Islet of Langerhans (tissue), 1 donor: Measurements from ENCODE around the gene LGR6.
"Not testable (repeated sequence)": the region's sequence is repeated elsewhere in the genome, so short reads cannot be mapped to it uniquely, and the experiment has no call there.

ENCODE experiments used
- FAIRE-seq: peaks from one replicate; lab custom pipeline; 2011; peaks lifted over from hg19 to GRCh38; lab: Jason Lieb, UNC

LGR6 gene

DNA sequence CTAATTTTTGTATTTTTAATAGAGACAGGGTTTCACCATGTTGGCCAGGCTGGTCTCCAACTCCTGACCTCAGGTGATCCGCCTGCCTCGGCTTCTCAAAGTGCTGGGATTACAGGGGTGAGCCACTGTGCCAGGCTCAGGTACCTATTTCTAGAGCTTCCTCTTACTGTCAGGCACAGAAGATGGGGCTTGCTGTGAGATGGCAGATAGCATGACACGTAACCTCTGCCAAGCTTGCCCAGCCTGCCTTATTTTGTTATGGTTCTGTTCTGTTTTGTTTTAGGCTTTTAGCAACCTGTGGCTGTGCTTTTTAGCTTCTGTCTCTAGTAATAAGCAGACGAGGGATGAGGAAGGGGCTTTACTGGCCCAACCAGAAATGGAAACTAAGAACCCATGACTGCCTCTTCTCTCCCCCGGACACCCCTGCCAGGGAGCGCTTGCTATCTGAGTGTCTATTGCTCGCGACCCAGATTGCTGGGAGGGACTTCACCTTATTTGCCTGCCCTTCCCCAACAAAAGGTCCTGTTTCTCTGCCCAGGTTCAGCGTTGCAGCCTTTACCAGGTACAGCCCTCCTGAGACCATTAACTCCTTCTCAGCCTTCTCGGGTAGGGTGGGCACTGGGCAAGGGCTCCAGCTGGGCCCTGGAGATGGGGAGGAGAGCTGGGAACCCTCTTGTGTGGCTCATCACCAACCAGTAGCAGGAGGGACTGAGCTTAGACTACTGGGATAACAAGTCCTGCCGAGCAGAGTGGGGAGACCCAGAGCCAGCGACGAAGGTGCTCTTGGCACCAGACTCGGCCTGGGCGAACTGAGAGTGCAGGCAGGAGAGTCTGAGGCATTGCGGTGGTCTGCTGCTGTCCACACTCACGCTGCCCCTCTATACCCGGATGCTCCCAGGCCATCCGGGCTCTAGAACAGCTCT lies 13.5 kb upstream of the LGR6 start:
- FAIRE-seq = no peak

- FAIRE-seq = not testable (repeated sequence)
These were observed 12.9 kb upstream of the LGR6 start for GRCh38 chr1:202180751-202181139.

DNA sequence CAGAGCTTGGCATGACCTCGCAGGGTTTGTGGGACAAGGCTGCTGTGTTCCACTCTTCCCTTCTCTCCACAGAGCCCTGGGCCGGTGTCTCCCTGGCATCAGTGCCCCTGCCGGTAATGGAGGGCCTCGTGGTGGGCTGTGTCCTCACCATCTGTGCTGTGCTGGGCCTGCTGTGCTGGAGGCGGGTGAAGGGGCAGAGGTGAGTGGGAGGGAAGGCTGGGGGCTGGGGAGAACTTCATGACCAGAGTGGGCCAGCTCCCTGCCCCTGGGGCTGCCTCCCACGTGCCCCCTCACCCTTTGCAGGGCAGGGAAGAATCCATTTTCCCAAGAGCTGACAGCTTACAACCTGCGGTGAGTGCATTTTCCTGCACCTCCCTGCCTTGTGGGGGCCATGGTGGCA lies 12.0 kb upstream of the LGR6 start:
- no peak for FAIRE-seq

- no peak for FAIRE-seq
These were observed 11.3 kb upstream of the LGR6 start for GRCh38 chr1:202182040-202182877.

DNA sequence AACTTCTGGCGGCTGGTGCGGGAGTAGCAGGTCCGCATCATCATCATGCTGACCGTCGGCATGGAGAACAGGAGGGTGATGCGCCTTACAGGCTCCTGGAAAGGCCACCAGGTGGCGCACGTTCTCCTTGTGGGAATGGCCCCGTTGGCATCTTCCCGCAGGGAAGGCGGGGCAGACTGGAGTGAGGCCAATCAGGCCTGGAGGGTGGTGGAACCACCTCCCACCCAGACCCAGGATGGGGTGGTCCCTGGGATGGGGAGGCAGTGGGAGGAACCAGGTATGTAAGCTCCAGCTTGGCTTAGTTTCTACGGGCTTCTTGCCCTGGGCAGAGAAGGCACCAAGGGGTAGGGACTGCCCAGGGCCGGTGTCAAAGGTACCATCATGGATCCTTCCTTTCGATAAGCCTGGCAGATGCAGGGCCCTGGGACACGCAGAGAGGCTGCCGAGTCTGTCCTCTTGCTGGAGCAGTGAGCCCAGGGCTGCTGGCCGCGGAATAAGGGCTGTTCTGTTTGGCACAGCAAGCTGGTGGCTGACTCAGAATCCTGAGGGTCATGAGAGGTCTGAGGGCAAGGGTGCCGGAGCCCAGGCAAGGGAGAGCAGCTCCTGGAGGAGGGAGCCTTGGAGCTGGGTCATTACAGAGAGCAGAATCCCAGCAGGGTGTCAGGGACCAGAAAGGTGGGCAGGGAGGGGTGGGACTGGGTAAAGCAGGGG lies 8.7 kb upstream of the LGR6 start:
- FAIRE-seq = no peak

DNA sequence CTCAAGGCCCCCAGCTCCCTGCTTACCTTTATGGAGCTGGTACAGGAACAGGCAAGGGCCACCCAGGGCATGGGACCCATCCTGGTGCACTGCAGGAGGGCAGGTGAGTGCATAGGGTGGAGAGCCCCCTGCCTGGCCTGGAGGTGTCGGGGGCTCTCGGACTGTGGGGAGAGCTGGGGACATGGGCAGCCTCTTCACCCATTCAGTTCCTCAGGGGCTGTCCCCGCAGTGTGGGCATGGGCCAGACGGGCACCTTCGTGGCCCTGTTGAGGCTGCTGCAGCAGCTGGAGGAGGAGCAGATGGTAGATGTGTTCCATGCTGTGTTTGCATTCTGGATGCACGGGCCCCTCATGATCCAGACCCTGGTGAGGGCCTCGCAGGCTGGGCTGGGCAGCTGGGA lies 7.3 kb upstream of the LGR6 start:
- no peak for FAIRE-seq

- FAIRE-seq = no peak
These were observed 6.4 kb upstream of the LGR6 start for GRCh38 chr1:202187041-202187671.

DNA sequence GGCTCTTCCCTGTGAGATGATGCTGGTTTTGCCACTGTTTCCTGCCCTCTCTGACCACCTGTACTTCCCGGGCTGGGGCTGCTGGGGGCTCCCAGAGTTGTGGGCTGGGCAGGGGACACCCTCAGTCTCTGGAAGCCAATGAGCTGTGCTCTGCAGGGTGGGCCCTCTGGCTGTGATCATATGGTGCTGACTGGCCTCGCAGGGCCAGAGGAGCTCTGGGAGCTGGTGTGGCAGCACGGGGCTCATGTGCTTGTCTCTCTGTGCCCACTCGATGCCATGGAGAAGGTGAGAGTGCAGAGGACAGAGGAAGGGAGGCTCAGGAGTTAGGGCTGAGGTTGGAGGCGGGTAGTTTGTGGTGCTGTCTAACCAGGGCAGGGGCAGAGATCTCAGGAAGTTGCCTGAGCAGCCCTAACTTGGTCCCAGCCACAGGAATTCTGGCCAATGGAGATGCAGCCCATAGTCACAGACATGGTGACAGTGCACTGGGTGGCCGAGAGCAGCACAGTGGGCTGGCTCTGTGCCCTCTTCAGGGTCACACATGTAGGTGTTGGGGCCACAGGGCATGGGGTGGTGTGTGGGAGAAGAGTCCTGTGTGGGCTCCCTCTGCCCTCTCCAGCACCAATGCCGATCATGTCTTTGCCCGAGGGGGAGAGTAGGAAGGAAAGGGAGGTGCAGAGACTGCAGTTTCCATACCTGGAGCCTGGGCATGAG lies 5.7 kb upstream of the LGR6 start:
- FAIRE-seq = no peak

DNA sequence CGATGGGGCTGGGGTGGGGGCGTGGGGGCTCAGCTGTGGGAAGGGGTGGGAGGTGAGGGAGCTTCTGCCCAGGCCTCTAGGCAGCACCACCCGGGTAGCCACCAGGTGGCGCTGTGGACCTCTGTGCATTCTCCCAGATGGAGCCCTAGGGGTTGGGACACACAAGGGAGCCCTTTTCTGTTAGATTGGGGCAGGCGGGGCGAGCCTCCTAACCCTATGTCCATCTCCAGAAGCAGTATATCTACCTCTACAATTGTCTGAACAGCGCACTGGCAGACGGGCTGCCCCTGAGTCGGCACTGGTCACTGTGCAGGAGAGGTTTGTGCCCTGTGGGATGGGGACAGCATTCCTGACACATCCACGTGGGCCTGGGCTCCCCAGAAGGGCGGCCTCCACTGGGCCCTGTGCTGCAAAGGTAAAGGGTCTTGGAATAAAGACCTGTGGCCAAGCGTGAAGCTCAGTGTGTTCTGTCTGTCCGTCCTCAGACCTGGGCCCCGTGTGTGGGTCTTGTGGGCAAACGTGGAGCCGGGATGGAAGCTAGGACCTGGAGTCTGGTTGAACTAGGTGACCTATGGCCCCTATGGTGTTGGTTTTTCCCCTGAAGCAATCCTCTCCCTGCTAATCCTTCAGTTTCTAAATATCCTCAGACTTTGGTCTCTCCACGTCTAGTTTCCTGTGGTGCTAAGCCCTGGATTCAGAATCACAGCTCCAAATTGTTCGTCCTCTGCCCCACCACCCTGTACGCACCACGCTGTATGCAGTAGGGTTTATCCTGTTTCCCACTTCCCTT lies 4.4 kb upstream of the LGR6 start:
- no peak for FAIRE-seq

DNA sequence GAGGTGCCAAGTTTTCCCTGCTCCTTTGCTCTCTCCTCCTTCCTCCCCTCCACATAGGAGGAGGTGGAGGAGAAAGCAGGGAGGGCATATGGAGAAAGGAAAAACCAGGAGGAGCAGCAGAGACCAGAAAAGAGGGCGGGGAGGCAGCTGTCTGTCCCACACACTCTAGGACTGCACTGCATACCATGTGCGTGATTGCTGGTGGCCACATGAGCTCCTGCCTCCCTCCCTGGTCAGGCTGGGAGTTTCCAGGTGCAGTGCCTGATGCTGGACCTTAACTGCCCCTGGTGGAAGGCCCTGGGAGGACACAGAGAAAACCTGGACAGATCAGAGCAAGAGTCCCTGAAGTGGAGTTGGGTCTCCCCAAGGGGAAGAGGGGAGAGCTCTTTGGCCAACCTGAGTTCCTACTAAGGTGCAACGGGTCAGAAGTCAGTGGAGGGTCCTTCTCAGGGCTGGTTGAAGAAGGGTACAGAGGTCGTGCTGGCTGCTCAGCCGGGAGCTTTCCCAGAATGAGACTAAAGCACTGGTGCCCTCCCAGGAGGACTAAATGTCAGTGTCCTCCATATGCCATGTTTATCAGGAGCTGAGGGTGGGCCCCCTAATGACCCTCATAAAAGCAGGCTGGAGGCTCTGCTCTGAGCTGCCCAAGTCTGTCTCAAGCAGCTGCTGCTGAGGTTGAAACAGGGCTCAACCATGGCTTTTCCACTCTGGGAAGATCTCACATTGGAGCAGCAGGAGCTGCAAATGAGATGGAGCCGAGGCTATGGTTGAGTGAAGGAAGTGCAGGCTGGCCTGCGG lies 3.5 kb upstream of the LGR6 start:
- FAIRE-seq = no peak

- not testable (repeated sequence) for FAIRE-seq
These were observed 2.2 kb upstream of the LGR6 start for GRCh38 chr1:202191391-202191790.

DNA sequence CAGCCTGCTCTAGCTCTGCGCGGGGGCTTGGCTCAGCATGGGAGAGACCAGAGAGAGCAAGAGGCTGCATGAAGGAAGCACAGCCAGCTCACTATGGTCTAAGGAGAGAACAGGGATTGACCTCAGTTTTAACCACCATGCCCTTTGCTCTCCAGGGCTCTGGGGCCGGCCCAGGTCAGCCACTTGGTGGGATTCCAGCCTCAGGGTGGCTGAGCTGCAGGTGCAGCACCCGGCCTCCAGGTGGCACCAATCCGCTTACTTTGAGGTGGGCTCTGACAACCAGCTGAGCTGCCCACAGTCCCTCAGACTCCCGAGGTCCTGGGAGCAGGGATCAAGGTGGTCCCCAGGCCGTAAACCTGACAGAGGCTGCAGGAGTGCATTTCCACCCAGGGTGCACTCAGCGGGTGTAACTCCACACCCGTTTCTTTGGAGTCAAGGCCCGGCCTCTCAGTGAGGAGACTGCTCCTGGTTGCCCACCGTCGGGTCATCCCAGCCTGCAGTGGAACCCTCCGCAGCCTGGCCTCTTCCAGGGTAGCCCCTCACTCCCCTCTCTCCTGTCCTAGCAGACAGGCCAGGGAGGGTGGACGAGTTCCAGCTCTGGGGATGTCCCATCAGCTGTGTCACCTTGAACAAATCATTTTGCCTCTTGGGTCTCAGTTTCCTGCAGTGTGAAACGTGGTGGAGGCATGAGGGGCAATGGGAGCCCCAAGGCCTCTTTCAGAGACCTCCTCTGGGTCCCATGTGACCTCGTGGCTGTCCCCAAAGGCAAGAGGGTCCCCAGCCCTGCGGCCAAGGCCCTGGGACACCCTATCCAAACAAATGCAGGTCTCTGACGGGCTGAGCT lies 607 bp upstream of the LGR6 start:
- FAIRE-seq = no peak

DNA sequence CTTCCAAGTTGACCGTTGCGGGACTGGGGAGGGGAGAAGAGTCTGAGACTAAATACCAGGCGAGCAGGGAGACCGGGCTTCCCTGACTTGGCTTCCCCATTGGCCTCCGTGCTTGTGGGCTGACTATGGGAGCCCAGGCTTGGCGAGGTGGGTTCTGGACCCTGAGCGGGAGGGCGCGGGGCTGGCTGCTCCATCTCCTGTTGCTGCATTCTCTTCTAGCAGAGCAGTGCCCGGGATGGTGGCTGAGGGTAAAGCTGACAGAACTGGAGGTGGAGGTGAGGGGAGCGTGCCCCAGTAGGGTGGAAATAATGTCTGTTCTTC lies 689 bp downstream of the LGR6 start:
- no peak for FAIRE-seq

GRCh38 chr1:202197653-202198365 lies 4.2 kb downstream of the LGR6 start:
- no peak for FAIRE-seq

GRCh38 chr1:202198366-202198724 lies 4.7 kb downstream of the LGR6 start:
- FAIRE-seq = no peak

DNA sequence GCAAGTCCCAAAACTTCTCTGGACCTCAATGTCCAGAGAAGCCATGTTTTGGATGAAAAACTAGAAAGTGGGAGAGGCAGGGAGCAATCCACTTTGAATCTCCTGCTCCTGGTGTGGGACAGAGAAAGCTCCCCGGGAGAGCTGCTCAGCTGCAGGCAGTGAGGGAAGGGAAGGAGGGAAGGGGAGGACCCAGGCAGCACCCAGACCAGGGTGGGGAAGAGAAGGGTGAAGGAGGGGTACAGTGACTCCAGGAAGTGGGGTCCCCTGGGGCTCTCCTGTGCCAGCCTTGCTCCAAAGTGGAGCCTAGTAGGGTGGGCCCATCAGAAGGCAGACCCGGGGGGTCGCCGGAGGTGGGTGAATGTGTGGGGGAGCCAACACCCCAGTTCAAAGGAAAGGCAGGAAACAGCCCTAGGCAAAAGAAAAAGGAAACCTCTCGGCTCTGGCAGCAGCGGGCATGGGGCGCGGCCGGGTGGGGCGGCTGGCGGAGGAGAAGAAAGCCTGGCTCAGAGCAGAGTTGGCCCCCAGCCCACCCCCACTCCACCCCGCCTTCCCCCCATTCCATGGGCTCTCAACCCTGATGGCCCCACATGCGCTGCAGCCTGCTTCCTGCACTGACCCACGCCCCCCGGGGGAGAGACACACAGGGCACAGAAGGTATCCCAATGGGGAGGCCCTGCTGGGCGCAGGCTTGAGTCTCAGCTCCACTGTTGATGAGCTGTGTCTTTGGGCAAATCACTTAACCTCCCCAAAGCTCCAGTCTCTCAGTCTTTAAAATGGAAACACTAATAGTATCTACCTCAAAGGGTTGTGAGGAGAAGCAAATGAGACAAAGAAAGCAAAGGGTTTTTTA lies 5.7 kb downstream of the LGR6 start:
- no peak for FAIRE-seq

- FAIRE-seq = no peak
These were observed 6.5 kb downstream of the LGR6 start for GRCh38 chr1:202200112-202200548.

DNA sequence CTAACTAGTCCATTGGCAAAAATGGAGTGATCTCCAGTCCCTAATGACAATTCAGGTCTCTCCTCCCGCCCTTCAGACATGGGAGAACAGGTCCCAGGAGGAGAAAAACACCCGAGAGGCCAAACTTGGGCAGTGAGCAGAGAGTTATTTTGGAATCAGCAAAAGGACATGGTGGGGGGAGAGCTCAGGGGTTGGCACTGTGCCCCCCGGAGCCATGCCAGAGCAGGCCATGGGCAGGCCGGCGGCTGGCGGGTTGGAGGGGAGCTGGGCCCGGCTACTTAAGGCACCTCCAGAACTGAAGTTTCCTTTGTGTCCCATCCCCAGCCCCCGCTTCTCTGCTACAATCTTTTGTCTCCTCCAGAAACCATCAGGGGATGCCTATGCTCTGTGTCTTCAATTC lies 7.1 kb downstream of the LGR6 start:
- FAIRE-seq = no peak
